ENCODE results near the gene CDC25B. TPM values are rescaled to one million over a fixed set of nuclear protein-coding genes. Genes with fewer than 3 reads are reported as not detected.
A peak's percentile ranks its signal among the peaks of the same experiment; 100 is the strongest.

Gene CDC25B
- total and polyA plus RNA-seq, 2 of the 13 experiments (the other 11 are each of a cell fraction or from before 2014, with no cell fraction given) = 14.5 to 19.4 TPM

DNA sequence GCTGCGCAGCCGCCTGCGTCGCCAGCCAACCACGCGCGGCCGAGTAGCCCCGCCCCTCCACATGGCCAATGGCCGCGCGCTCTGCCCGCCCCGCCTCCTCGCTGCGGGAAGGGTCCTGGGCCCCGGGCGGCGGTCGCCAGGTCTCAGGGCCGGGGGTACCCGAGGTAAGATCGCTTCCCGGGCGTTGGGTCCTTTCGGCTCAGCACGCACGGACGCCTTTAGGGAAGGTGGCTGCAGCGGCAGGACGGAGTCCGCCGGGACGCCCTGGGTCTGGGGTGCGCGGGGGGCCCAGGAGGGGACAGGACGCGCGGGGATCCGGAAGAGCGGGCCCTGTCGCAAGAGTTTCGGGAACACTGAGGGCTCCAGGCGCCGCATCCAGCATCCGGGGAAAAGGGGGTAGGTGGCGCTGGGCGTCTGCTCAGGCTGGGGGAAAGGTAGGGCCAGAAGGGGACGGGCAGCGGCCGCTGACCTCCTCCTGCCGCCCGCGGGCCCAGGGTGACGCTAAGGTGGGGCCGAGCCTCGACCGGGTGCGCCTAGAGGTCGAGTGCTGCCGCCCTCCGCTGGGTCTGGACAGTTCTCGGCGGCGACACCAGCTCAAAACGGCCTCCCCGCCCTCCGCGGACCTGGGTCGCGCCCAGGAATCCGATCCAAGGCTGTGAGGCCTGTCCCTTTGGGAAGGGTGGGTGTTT, 50.8 kb downstream of the CDC25B start, which contains the start of gene MAVS (continued):
- 0 out of 2 replicates have a peak, but pooled peaks have one; percentile 71 for TF ChIP-seq HNRNPUL1 (IDR thresholded peaks at IDR 0.05; ENCODE audit: low read depth, low read length)
- TF ChIP-seq SOX5 (CRISPR knock-in tag; IDR thresholded peaks at IDR 0.05; ENCODE audit: borderline replicate concordance) = 0 out of 2 replicates have a peak, but pooled peaks have one; percentile 4
- TF ChIP-seq STAT5B (CRISPR knock-in tag; IDR thresholded peaks at IDR 0.05) = no peak
- no peak; the same call in 1 of the 2 replicates for TF ChIP-seq STAG1 (CRISPR knock-in tag; IDR thresholded peaks at IDR 0.05)
- 0 out of 2 replicates have a peak, but pooled peaks have one; percentile 67 for TF ChIP-seq ZNF775 (CRISPR knock-in tag; IDR thresholded peaks at IDR 0.05; ENCODE audit: borderline replicate concordance)
- TF ChIP-seq BRD4 (CRISPR knock-in tag; IDR thresholded peaks at IDR 0.05) = no peak; the same call in none of the 2 replicates
- TF ChIP-seq ZNF329 (CRISPR knock-in tag; IDR thresholded peaks at IDR 0.05; ENCODE audit: low read depth) = peak; percentile 90
- peak; percentile 60 for TF ChIP-seq ZNF543 (CRISPR knock-in tag; IDR thresholded peaks at IDR 0.05)
- TF ChIP-seq, protein P1, sequence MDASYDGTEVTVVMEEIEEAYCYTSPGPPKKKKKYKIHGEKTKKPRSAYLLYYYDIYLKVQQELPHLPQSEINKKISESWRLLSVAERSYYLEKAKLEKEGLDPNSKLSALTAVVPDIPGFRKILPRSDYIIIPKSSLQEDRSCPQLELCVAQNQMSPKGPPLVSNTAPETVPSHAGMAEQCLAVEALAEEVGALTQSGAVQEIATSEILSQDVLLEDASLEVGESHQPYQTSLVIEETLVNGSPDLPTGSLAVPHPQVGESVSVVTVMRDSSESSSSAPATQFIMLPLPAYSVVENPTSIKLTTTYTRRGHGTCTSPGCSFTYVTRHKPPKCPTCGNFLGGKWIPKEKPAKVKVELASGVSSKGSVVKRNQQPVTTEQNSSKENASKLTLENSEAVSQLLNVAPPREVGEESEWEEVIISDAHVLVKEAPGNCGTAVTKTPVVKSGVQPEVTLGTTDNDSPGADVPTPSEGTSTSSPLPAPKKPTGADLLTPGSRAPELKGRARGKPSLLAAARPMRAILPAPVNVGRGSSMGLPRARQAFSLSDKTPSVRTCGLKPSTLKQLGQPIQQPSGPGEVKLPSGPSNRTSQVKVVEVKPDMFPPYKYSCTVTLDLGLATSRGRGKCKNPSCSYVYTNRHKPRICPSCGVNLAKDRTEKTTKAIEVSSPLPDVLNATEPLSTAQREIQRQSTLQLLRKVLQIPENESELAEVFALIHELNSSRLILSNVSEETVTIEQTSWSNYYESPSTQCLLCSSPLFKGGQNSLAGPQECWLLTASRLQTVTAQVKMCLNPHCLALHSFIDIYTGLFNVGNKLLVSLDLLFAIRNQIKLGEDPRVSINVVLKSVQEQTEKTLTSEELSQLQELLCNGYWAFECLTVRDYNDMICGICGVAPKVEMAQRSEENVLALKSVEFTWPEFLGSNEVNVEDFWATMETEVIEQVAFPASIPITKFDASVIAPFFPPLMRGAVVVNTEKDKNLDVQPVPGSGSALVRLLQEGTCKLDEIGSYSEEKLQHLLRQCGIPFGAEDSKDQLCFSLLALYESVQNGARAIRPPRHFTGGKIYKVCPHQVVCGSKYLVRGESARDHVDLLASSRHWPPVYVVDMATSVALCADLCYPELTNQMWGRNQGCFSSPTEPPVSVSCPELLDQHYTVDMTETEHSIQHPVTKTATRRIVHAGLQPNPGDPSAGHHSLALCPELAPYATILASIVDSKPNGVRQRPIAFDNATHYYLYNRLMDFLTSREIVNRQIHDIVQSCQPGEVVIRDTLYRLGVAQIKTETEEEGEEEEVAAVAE (CRISPR knock-in tag; IDR thresholded peaks at IDR 0.05; ENCODE audit: borderline replicate concordance) = peak; percentile 19; the same call in 1 of the 2 replicates
- no peak for TF ChIP-seq PBX2 (CRISPR knock-in tag; IDR thresholded peaks at IDR 0.05)
- TF ChIP-seq ZNF598 (CRISPR knock-in tag; IDR thresholded peaks at IDR 0.05; ENCODE audit: borderline replicate concordance) = no peak; the same call in 1 of the 2 replicates
- TF ChIP-seq, protein P2, sequence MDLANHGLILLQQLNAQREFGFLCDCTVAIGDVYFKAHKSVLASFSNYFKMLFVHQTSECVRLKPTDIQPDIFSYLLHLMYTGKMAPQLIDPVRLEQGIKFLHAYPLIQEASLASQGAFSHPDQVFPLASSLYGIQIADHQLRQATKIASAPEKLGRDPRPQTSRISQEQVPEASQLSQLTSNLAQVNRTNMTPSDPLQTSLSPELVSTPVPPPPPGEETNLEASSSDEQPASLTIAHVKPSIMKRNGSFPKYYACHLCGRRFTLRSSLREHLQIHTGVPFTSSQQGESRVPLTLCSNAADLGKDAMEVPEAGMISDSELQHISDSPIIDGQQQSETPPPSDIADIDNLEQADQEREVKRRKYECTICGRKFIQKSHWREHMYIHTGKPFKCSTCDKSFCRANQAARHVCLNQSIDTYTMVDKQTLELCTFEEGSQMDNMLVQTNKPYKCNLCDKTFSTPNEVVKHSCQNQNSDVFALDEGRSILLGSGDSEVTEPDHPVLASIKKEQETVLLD (CRISPR knock-in tag; IDR thresholded peaks at IDR 0.05; ENCODE audit: low read depth) = peak; percentile 82
- TF ChIP-seq REXO4 (CRISPR knock-in tag; IDR thresholded peaks at IDR 0.05; ENCODE audit: borderline replicate concordance) = no peak; the same call in 1 of the 2 replicates
- TF ChIP-seq MATR3 (CRISPR knock-in tag; IDR thresholded peaks at IDR 0.05) = no peak
- TF ChIP-seq TCF12 (IDR thresholded peaks at IDR 0.05) = no peak
- peak; percentile 89 for TF ChIP-seq TCF12 (CRISPR knock-in tag; IDR thresholded peaks at IDR 0.05)
- peak; percentile 62 for TF ChIP-seq NR2C2 (CRISPR knock-in tag; IDR thresholded peaks at IDR 0.05; ENCODE audit: borderline replicate concordance)
- no peak; the same call in 1 of the 2 replicates for TF ChIP-seq ZNF83 (CRISPR knock-in tag; IDR thresholded peaks at IDR 0.05; ENCODE audit: borderline replicate concordance)
- TF ChIP-seq CREM (IDR thresholded peaks at IDR 0.05) = no peak
- TF ChIP-seq CREM (CRISPR knock-in tag; IDR thresholded peaks at IDR 0.05) = 0 out of 2 replicates have a peak, but pooled peaks have one; percentile 6
- TF ChIP-seq ZNF577 (CRISPR knock-in tag; IDR thresholded peaks at IDR 0.05; ENCODE audit: borderline replicate concordance, low read depth) = 0 out of 2 replicates have a peak, but pooled peaks have one; percentile 34
- peak; percentile 98 for TF ChIP-seq ZNF501 (CRISPR knock-in tag; IDR thresholded peaks at IDR 0.05)
- peak; percentile 93 for TF ChIP-seq ZNF607 (CRISPR knock-in tag; IDR thresholded peaks at IDR 0.05; ENCODE audit: borderline replicate concordance)

All from HepG2 (cell line).